Esophagus muscularis mucosa (tissue), 4 donors: ENCODE measurements around the gene MSH3. TPM values are rescaled to one million over a fixed set of nuclear protein-coding genes. Genes with fewer than 3 reads are reported as not detected.
A peak's percentile ranks its signal among the peaks of the same experiment; 100 is the strongest.
"Not testable (repeated sequence)": the region's sequence is repeated elsewhere in the genome, so short reads cannot be mapped to it uniquely, and the experiment has no call there.

ENCODE experiments used
- DNase-seq: peaks from one replicate; pipeline ENCODE4 v3.0.0-alpha.2; 2017; ENCODE audit errors: extremely low spot score
- H3K27ac ChIP-seq, 4 donors: fragments of 200-600 bp; sonication (generic); replicated peaks in 1 of 4; 1 replicate in 3 of 4; 2 replicates in 1 of 4; pipeline ENCODE4 v1.5.1; 2016 to 2019; ENCODE audit warnings: mild to moderate bottlenecking in 1 of 4
- H3K27me3 ChIP-seq, 4 donors: fragments of 200-600 bp; sonication (generic); one replicate each; pipeline versions ENCODE4 v1.5.1 to v1.6.0; 2016 to 2019
- H3K36me3 ChIP-seq, 4 donors: fragments of 200-600 bp; sonication (generic); one replicate each; pipeline ENCODE4 v1.5.1; 2016 to 2019
- H3K4me1 ChIP-seq, 4 donors: fragments of 200-600 bp; sonication (generic); one replicate each; pipeline ENCODE4 v1.5.1; 2016 to 2019
- H3K4me3 ChIP-seq, 4 donors: fragments of 200-600 bp; sonication (generic); 1 replicate in 2 of 4; 2 replicates in 2 of 4; pipeline ENCODE4 v1.5.1; 2016 to 2019; ENCODE audit warnings: mild to moderate bottlenecking in 4 of 4, moderate library complexity in 1 of 4
- H3K9me3 ChIP-seq, 4 donors: fragments of 200-600 bp; sonication (generic); 1 replicate in 3 of 4; 2 replicates in 1 of 4; pipeline ENCODE4 v1.5.1; 2016 to 2019
- CTCF ChIP-seq, 3 experiments: fragments of 200-600 bp in 2 of 3; fragments of 450-650 bp in 1 of 3; sonication (generic) in 2 of 3; IDR thresholded peaks; one replicate each; pipeline ENCODE4 v1.5.1; 2017 to 2019; ENCODE audit warnings: antibody characterized with exemption in 3 of 3, mild to moderate bottlenecking in 2 of 3, moderate library complexity in 1 of 3
- EP300 ChIP-seq: sonication (generic); formaldehyde crosslinking; IDR thresholded peaks from one replicate; pipeline ENCODE4 v1.6.1; 2017; ENCODE audit warnings: antibody characterized with exemption
- POLR2A ChIP-seq: fragments of 450-650 bp; IDR thresholded peaks from one replicate; pipeline ENCODE4 v1.6.1; 2017; ENCODE audit warnings: antibody characterized with exemption, moderate library complexity, mild to moderate bottlenecking, low read depth
- POLR2AphosphoS5 ChIP-seq, 2 donors: sonication (generic); formaldehyde crosslinking; IDR thresholded peaks; one replicate each; pipeline ENCODE4 v1.6.1; 2017; ENCODE audit warnings: antibody characterized with exemption in 2 of 2
- whole genome bisulfite sequencing: methylation state at CpG from one replicate; pipeline ENCODE4 v1.1.5; 2018; 5-methylcytosine and 5-hydroxymethylcytosine counted together
- intact Hi-C: fragments of 100-400 bp; cut with DNase I; formaldehyde crosslinking; loops from one replicate; pipeline ENCODE4 v1.15.1; 2023
- total RNA-seq, 4 donors: library from RNA; depleted of rRNA; stranded (reverse); fragments of >200 nt; gene quantifications; one replicate each; pipeline versions ENCODE4 v1.1.0 to v1.2.1, GENCODE V29; 2016

Gene MSH3
- total RNA-seq, 4 donors from 2014 or later: 7.6 to 11.6 (median 9.3) TPM

DNA sequence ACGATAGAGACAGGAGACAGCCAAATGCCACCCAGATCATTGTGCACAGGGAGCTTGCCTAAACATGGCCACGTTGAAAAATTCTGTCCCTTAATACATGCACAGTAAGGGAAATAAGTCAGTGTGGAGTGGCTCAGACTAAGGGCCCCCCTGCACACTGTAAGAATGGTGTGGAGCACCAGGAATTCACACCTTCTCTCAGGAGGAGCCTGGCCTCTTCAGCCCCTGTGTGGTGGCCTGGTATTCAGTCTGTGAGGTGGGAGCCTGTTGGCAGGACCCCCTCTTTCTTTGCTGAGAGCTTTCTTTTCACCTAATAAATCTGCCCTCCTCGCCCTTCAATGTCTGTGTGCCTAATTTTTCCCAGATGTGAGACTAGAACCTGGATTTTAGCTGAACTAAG is 239.6 kb downstream of the MSH3 start:
- TF ChIP-seq EP300 (no peak), POLR2AphosphoS5 (IDR thresholded peaks at IDR 0.05) (no peak), POLR2A (no peak), CTCF (IDR thresholded peaks at IDR 0.05) (no peak)
- Histone ChIP-seq H3K4me1 (no peaks in the 10 kb centered on the region), H3K4me3 (no peak overlapping the region), H3K36me3 (peaks cover 0 to 14% (median 0%) of the 10 kb centered on the region in 4 donors), H3K27me3 (no peaks in the 10 kb centered on the region), H3K9me3 (no peaks in the 10 kb centered on the region), H3K27ac (no peak overlapping the region)
- peak; percentile 86 for DNase-seq
- intact Hi-C loops: no loop called here
- WGBS: 88% methylated on average over 3 of the region's 3 CpGs

DNA sequence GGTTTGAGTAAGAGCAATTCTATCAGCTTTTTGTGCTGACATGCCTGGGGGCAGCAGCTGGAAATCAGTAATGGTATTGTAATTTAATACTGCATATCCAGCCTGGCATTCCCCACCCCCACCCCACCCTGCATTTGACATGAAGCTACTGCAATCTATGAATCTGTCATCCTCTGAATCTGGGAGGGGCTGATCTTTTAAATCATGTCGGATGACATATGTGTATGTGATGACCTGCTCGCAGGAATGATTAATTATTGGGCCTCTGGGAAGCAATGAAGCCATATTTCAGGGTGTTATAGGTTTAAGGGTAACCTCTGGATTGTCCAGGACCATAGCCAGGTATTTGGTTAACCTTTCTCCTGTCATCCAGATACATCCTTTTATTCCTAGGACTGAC is 241.1 kb downstream of the MSH3 start:
- WGBS: 89% methylated on average over 2 of the region's 2 CpGs
- no peaks in the 10 kb centered on the region for H3K9me3 ChIP-seq
- no peak overlapping the region for H3K4me3 ChIP-seq
- no peaks in the 10 kb centered on the region for H3K4me1 ChIP-seq
- H3K27ac ChIP-seq: no peak overlapping the region
- DNase-seq: peak; percentile 68
- no peak for TF ChIP-seq POLR2A
- TF ChIP-seq EP300: no peak
- TF ChIP-seq CTCF (IDR thresholded peaks at IDR 0.05): no peak
- TF ChIP-seq POLR2AphosphoS5 (IDR thresholded peaks at IDR 0.05): no peak
- H3K36me3 ChIP-seq: peaks cover 0 to 6% (median 0%) of the 10 kb centered on the region in 4 donors
- H3K27me3 ChIP-seq: no peaks in the 10 kb centered on the region
- intact Hi-C loops: no loop called here

GRCh38 chr5:80902624-80903023 is 248.2 kb downstream of the MSH3 start:
- H3K4me3 ChIP-seq, H3K27me3 ChIP-seq, H3K9me3 ChIP-seq, H3K36me3 ChIP-seq, intact Hi-C loops, DNase-seq, H3K27ac ChIP-seq, H3K4me1 ChIP-seq: not testable (repeated sequence)
- 100% methylated on average over 3 of the region's 3 CpGs for WGBS

GRCh38 chr5:80904533-80905187 is 250.2 kb downstream of the MSH3 start:
- WGBS: 81% methylated on average over 1 of the region's 1 CpG
- H3K27ac ChIP-seq: no peak overlapping the region

GRCh38 chr5:80905405-80905804 is 251.0 kb downstream of the MSH3 start:
- WGBS: 100% methylated on average over 1 of the region's 1 CpG

More at GRCh38 chr5:80904533-80905187, 250.2 kb downstream of the MSH3 start:
- intact Hi-C loops: no loop called here
- no peak for TF ChIP-seq EP300
- no peak for TF ChIP-seq POLR2AphosphoS5 (IDR thresholded peaks at IDR 0.05)
- no peak for TF ChIP-seq CTCF (IDR thresholded peaks at IDR 0.05)
- no peak for TF ChIP-seq POLR2A
- Histone ChIP-seq H3K27me3 (no peaks in the 10 kb centered on the region), H3K36me3 (no peaks in the 10 kb centered on the region), H3K9me3 (peaks cover 0 to 10% (median 2%) of the 10 kb centered on the region in 4 donors), H3K4me3 (no peak overlapping the region), H3K4me1 (no peaks in the 10 kb centered on the region)
- DNase-seq: peak; percentile 68

DNA sequence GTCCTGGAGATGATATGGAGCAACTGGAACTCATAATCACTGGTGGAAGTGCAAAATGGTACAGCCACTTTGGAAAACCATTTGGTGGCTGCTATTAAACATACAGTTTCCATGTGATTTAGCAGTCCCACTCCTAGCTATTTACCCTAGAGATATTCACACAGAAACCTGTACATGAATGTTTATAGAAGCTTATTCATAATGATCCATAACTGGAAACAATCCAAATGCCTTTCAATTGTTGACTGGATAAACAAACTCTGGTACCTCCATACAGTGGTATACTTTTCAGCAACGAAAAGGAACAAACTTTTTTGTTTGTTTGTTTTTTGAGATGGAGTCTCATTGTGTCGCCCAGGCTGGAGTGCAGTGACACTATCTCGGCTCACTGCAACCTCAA is 258.0 kb downstream of the MSH3 start:
- intact Hi-C loops: no loop called here
- 92% methylated on average over 3 of the region's 3 CpGs for WGBS

More at GRCh38 chr5:80905405-80905804, 251.0 kb downstream of the MSH3 start:
- peak; percentile 8 for DNase-seq
- Histone ChIP-seq H3K4me3 (no peak overlapping the region), H3K27ac (no peak overlapping the region), H3K4me1 (no peaks in the 10 kb centered on the region), H3K27me3 (no peaks in the 10 kb centered on the region), H3K36me3 (no peaks in the 10 kb centered on the region), H3K9me3 (peaks cover 0 to 10% (median 2%) of the 10 kb centered on the region in 4 donors)
- intact Hi-C loops: no loop called here
- no peak for TF ChIP-seq POLR2AphosphoS5 (IDR thresholded peaks at IDR 0.05)
- no peak for TF ChIP-seq EP300

More for the DNA sequence above, 258.0 kb downstream of the MSH3 start:
- H3K27me3 ChIP-seq: no peaks in the 10 kb centered on the region
- H3K4me3 ChIP-seq: no peak overlapping the region
- TF ChIP-seq EP300 (no peak), POLR2A (no peak), CTCF (IDR thresholded peaks at IDR 0.05) (no peak), POLR2AphosphoS5 (IDR thresholded peaks at IDR 0.05) (no peak)
- no peaks in the 10 kb centered on the region for H3K36me3 ChIP-seq
- no peak overlapping the region for H3K27ac ChIP-seq
- peaks cover 0 to 12% (median 0%) of the 10 kb centered on the region in 4 donors for H3K9me3 ChIP-seq
- H3K4me1 ChIP-seq: no peaks in the 10 kb centered on the region
- peak; percentile 5 for DNase-seq
